ENCODE results near the gene SDK2. TPM values are rescaled to one million over a fixed set of nuclear protein-coding genes. Genes with fewer than 3 reads are reported as not detected.

Gene SDK2
- total and polyA plus RNA-seq, 9 of the 15 experiments (the other 6 are each of a cell fraction or from before 2014, with no cell fraction given), result 0.04 TPM; not detected in 8

DNA sequence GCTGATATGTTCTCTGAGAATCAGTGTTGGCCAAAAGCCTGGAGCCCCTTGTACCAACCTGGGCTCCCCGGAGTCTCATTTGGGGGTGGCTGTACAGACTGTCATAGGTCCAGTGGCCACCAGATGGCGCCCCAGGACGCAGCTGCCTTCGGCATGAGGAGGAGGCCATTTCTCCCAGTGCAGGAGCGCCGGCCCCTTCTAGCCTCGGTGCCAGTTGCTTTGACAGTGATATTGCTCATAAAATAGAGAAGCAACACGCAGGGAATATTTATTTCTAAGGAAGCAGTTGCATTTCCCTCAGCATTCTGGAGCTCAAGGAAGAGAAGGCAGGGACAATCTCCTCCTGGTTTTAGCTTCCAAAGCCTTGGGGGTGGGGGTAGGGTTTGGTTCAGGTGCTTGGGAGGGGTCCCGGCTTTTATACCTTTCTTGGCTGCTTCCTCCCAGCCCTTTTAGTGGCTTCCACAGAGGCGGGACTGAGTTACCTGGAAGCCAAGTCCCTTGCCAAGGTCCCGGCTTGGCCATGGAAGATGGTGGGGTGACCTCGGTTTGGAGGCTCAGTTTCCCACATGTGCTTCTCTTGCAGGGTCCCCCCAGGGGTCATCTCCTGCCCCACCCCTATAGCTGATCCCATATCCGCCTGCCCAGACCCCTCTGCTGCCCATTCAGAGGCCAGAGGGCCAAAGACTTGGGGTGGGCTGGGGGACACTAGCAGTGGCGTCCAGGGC, 214.6 kb downstream of the SDK2 start (continued):
- TF ChIP-seq, protein P1, sequence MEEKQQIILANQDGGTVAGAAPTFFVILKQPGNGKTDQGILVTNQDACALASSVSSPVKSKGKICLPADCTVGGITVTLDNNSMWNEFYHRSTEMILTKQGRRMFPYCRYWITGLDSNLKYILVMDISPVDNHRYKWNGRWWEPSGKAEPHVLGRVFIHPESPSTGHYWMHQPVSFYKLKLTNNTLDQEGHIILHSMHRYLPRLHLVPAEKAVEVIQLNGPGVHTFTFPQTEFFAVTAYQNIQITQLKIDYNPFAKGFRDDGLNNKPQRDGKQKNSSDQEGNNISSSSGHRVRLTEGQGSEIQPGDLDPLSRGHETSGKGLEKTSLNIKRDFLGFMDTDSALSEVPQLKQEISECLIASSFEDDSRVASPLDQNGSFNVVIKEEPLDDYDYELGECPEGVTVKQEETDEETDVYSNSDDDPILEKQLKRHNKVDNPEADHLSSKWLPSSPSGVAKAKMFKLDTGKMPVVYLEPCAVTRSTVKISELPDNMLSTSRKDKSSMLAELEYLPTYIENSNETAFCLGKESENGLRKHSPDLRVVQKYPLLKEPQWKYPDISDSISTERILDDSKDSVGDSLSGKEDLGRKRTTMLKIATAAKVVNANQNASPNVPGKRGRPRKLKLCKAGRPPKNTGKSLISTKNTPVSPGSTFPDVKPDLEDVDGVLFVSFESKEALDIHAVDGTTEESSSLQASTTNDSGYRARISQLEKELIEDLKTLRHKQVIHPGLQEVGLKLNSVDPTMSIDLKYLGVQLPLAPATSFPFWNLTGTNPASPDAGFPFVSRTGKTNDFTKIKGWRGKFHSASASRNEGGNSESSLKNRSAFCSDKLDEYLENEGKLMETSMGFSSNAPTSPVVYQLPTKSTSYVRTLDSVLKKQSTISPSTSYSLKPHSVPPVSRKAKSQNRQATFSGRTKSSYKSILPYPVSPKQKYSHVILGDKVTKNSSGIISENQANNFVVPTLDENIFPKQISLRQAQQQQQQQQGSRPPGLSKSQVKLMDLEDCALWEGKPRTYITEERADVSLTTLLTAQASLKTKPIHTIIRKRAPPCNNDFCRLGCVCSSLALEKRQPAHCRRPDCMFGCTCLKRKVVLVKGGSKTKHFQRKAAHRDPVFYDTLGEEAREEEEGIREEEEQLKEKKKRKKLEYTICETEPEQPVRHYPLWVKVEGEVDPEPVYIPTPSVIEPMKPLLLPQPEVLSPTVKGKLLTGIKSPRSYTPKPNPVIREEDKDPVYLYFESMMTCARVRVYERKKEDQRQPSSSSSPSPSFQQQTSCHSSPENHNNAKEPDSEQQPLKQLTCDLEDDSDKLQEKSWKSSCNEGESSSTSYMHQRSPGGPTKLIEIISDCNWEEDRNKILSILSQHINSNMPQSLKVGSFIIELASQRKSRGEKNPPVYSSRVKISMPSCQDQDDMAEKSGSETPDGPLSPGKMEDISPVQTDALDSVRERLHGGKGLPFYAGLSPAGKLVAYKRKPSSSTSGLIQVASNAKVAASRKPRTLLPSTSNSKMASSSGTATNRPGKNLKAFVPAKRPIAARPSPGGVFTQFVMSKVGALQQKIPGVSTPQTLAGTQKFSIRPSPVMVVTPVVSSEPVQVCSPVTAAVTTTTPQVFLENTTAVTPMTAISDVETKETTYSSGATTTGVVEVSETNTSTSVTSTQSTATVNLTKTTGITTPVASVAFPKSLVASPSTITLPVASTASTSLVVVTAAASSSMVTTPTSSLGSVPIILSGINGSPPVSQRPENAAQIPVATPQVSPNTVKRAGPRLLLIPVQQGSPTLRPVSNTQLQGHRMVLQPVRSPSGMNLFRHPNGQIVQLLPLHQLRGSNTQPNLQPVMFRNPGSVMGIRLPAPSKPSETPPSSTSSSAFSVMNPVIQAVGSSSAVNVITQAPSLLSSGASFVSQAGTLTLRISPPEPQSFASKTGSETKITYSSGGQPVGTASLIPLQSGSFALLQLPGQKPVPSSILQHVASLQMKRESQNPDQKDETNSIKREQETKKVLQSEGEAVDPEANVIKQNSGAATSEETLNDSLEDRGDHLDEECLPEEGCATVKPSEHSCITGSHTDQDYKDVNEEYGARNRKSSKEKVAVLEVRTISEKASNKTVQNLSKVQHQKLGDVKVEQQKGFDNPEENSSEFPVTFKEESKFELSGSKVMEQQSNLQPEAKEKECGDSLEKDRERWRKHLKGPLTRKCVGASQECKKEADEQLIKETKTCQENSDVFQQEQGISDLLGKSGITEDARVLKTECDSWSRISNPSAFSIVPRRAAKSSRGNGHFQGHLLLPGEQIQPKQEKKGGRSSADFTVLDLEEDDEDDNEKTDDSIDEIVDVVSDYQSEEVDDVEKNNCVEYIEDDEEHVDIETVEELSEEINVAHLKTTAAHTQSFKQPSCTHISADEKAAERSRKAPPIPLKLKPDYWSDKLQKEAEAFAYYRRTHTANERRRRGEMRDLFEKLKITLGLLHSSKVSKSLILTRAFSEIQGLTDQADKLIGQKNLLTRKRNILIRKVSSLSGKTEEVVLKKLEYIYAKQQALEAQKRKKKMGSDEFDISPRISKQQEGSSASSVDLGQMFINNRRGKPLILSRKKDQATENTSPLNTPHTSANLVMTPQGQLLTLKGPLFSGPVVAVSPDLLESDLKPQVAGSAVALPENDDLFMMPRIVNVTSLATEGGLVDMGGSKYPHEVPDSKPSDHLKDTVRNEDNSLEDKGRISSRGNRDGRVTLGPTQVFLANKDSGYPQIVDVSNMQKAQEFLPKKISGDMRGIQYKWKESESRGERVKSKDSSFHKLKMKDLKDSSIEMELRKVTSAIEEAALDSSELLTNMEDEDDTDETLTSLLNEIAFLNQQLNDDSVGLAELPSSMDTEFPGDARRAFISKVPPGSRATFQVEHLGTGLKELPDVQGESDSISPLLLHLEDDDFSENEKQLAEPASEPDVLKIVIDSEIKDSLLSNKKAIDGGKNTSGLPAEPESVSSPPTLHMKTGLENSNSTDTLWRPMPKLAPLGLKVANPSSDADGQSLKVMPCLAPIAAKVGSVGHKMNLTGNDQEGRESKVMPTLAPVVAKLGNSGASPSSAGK (IDR thresholded peaks at IDR 0.05), result no peak
- TF ChIP-seq, protein P2, sequence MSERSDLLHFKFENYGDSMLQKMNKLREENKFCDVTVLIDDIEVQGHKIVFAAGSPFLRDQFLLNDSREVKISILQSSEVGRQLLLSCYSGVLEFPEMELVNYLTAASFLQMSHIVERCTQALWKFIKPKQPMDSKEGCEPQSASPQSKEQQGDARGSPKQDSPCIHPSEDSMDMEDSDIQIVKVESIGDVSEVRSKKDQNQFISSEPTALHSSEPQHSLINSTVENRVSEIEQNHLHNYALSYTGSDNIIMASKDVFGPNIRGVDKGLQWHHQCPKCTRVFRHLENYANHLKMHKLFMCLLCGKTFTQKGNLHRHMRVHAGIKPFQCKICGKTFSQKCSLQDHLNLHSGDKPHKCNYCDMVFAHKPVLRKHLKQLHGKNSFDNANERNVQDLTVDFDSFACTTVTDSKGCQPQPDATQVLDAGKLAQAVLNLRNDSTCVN (CRISPR knock-in tag; IDR thresholded peaks at IDR 0.05), result no peak
- TF ChIP-seq, protein P3, sequence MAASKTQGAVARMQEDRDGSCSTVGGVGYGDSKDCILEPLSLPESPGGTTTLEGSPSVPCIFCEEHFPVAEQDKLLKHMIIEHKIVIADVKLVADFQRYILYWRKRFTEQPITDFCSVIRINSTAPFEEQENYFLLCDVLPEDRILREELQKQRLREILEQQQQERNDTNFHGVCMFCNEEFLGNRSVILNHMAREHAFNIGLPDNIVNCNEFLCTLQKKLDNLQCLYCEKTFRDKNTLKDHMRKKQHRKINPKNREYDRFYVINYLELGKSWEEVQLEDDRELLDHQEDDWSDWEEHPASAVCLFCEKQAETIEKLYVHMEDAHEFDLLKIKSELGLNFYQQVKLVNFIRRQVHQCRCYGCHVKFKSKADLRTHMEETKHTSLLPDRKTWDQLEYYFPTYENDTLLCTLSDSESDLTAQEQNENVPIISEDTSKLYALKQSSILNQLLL (CRISPR knock-in tag; IDR thresholded peaks at IDR 0.05; ENCODE audit: borderline replicate concordance), result no peak
- TF ChIP-seq, protein P4, sequence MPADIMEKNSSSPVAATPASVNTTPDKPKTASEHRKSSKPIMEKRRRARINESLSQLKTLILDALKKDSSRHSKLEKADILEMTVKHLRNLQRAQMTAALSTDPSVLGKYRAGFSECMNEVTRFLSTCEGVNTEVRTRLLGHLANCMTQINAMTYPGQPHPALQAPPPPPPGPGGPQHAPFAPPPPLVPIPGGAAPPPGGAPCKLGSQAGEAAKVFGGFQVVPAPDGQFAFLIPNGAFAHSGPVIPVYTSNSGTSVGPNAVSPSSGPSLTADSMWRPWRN (IDR thresholded peaks at IDR 0.05; ENCODE audit: low read depth), result no peak
- TF ChIP-seq CREM (IDR thresholded peaks at IDR 0.05; ENCODE audit: low read depth), result 0 out of 2 replicates have a peak, but pooled peaks have one; percentile 24

All from K562 (cell line).